HG03280 (cell line): ENCODE measurements around the gene WASHC2C.
A peak's percentile ranks its signal among the peaks of the same experiment; 100 is the strongest.
"Not testable (repeated sequence)": the region's sequence is repeated elsewhere in the genome, so short reads cannot be mapped to it uniquely, and the experiment has no call there.

ENCODE experiments used
- ATAC-seq: cut with Tn5 transposase; IDR thresholded peaks from one replicate; pipeline ENCODE4 v1.9.1; 2021; ENCODE audit warnings: mild to moderate bottlenecking, moderate library complexity; ENCODE audit not compliant: unreplicated experiment

Gene WASHC2C, protein sequence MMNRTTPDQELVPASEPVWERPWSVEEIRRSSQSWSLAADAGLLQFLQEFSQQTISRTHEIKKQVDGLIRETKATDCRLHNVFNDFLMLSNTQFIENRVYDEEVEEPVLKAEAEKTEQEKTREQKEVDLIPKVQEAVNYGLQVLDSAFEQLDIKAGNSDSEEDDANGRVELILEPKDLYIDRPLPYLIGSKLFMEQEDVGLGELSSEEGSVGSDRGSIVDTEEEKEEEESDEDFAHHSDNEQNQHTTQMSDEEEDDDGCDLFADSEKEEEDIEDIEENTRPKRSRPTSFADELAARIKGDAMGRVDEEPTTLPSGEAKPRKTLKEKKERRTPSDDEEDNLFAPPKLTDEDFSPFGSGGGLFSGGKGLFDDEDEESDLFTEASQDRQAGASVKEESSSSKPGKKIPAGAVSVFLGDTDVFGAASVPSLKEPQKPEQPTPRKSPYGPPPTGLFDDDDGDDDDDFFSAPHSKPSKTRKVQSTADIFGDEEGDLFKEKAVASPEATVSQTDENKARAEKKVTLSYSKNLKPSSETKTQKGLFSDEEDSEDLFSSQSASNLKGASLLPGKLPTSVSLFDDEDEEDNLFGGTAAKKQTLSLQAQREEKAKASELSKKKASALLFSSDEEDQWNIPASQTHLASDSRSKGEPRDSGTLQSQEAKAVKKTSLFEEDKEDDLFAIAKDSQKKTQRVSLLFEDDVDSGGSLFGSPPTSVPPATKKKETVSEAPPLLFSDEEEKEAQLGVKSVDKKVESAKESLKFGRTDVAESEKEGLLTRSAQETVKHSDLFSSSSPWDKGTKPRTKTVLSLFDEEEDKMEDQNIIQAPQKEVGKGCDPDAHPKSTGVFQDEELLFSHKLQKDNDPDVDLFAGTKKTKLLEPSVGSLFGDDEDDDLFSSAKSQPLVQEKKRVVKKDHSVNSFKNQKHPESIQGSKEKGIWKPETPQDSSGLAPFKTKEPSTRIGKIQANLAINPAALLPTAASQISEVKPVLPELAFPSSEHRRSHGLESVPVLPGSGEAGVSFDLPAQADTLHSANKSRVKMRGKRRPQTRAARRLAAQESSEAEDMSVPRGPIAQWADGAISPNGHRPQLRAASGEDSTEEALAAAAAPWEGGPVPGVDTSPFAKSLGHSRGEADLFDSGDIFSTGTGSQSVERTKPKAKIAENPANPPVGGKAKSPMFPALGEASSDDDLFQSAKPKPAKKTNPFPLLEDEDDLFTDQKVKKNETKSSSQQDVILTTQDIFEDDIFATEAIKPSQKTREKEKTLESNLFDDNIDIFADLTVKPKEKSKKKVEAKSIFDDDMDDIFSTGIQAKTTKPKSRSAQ (N-terminal part only)

GRCh38 chr10:45726703-45727420 is at the start of gene WASHC2C:
Gene WASHC2C (plus strand): TSS chr10:45727266. CDS start chr10:45727318, 52 bp downstream.
- ATAC-seq: peak; percentile 90

DNA sequence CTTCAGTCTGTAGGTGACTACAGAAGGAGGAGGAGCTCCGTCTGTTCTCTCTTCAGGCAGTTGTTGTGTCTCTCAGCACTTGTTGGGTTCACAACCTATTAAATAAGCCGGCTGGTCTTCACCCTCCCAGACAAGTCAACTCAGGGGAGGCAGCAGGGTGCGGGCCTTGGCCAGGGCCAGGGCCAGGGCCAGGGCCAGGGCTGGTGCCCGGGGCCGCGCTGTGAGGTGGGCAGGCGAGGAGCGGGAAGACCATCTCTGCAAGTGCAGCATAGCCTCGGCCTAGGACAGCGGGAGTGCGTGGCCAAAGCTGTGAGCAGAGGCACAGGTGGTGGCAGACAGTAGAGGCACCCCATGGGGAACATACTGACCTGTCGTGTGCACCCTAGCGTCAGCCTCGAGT is 48.6 kb upstream of the WASHC2C start:
- not testable (repeated sequence) for ATAC-seq

- not testable (repeated sequence) for ATAC-seq
Observed at GRCh38 chr10:45710200-45710796, 16.8 kb upstream of the WASHC2C start.

DNA sequence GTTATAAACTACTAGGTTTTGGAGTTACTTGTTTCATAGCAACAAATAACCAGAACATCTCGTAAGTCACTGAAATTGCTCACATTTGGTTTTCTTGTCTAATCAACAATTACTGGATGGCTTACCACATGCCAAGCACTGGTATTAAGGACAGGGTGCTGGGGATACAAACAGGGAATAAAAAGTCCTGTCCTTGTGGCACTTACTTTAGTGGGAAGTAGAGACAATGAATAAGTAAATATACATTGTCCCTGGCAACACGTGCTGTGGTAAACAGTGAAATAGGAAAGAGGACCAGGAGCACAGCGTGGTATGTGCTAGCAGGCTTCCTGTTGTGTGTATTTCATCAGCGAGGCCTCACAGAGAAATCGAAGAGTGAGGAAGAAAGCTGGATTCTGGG is 15.8 kb upstream of the WASHC2C start:
- ATAC-seq: not testable (repeated sequence)

- not testable (repeated sequence) for ATAC-seq
Observed at GRCh38 chr10:45717053-45717452, 10.0 kb upstream of the WASHC2C start.

GRCh38 chr10:45717642-45718041 is 9.4 kb upstream of the WASHC2C start:
- not testable (repeated sequence) for ATAC-seq

DNA sequence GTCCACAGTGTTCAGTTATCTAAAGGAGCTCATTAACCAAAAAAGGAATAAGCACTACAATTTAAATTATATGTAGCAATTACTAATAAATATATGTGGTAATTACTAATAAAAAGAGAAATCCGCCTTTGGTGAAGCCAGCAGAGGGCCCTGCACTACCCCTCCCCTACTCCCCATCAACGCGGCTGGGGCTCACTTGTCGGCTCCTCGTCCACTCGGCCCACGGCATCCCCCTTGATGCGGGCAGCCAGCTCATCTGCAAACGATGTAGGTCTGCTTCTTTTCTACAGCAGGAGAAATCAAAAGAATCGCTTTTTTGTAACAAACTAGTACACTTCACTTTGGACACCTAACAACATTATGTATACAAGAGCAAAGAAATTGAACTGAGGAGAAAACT is 5.6 kb upstream of the WASHC2C start:
- not testable (repeated sequence) for ATAC-seq

- ATAC-seq: not testable (repeated sequence)
Observed at GRCh38 chr10:45723851-45724250, 3.2 kb upstream of the WASHC2C start.

DNA sequence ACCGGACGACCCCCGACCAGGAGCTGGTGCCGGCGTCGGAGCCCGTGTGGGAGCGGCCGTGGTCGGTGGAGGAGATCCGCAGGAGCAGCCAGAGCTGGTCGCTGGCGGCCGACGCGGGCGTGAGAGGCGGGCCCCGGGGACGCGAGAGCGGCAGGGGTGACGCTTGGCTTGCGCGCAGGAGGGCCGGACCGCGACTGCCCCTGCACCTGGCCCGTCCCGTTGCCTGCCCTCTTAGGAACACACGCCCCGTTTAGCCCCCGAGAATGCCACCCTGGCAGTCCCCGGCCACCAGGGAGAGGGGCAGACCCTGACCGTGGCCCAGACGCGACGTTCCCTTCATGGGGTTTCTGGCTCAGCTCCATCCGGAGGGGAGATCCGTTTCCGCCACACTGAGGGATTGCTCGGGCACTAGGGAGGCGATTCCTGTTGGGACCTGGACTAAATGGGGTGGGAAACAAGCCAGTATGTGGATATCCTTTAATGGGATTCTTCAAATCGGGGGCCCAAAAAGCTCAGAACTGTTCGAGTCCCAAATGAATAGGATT is 427 bp downstream of the WASHC2C start:
- peak; percentile 46 for ATAC-seq

GRCh38 chr10:45734449-45734848 is 7.4 kb downstream of the WASHC2C start:
- not testable (repeated sequence) for ATAC-seq

DNA sequence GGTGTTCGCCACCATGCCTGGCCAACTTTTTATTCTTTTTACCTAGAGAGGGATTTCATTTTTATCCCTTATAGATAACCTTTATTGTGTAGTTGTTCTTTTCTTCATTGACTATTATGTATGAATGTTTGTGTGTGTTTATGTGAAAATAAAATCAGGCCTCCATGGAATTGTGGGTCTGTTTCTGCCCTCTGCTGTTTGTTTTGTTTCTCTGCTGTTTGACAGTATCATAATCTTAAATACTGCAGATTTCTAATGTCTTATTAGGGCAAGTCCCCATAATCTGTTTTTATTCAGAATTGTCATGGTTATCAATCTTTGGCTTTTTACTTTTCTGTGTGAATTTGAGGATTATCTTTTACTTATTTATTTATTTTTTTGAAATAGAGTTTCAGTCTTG is 7.8 kb downstream of the WASHC2C start:
- not testable (repeated sequence) for ATAC-seq

- ATAC-seq: not testable (repeated sequence)
Observed at GRCh38 chr10:45741559-45741958, 14.5 kb downstream of the WASHC2C start.

DNA sequence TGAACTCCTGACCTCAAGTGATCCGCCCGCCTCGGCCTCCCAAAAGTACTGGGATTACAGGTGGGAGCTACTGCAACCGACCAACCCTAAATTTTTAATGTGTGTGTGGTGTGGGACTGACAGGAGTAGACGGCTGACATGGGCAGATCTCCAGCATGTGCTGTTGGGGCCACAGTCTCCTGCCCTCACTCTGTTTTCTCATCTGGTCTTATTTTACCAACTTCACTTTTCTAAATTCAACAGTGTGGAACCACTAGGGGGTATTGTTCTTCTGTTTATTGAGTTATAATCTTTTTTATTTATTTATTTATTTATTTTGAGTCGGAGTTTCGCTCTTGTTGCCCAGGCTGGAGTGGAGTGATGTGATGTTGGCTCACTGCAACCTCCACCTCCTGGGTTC is 14.9 kb downstream of the WASHC2C start:
- ATAC-seq: not testable (repeated sequence)

DNA sequence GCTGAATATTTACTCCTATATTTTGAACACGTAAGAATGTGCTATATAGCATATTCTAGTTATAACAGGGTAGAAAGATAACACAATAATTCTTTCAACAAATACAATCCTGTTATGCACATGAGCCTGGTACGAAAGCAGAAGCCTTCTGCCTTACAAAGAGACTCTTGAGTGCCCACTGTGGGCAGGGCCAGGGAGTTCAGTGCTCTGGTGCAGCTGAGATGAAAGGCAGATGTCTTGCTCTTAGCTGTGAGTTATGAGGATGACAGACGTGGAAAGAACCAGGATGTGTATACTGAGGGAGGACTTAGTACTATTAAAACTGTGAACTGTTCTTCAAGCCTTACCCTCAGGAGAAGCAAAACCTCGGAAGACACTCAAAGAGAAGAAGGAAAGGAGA is 24.1 kb downstream of the WASHC2C start:
- ATAC-seq: not testable (repeated sequence)

DNA sequence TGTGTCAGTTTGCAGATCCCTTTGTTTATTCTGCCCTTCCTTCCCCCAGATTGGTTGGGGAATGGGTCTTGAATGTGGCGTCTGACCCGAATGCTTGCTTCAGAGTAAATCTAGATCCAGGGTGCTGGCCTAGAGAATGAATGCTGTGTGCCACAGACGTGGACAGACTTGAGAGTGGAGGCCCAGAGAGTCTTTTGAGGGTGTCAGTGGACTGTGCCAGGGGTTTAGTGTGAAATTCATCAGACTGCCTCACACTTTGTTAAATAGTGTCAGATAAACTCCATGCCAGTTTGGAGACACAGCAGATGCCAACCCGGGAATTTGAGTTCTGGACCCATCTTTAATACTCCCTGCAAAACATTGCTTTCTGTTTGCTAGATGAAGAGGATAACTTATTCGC is 25.1 kb downstream of the WASHC2C start:
- not testable (repeated sequence) for ATAC-seq

DNA sequence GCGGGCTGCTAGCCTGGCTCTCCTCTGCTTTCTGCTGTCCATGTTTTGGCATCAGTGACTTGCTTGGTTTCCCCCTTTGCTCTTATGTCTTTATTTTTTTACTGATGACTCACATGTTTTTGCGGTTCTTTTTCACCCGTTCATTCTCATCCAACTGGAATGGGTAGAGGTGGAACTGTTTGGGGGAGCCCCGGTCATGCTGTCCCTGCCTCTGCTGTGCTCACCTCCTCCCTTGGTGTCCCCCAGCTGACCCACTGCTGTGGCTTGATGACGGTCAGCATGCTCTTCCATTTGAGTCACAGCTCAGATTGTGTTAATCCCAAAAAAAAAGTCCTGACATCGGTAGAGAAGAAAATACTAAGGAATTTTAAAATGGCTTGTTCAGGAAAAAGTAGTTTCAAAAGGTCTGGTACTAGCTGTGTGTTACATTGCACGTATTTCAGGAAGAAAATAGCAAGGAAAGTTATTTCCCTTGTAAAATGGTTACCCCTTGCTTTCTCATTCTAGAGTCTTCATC is 27.0 kb downstream of the WASHC2C start:
- not testable (repeated sequence) for ATAC-seq

- ATAC-seq: not testable (repeated sequence)
Observed at GRCh38 chr10:45755083-45755482, 28.0 kb downstream of the WASHC2C start.

- ATAC-seq: not testable (repeated sequence)
Observed at GRCh38 chr10:45756065-45756464, 29.0 kb downstream of the WASHC2C start.
